ENCODE data around the gene KRTAP5-2.

The KRTAP5-2 gene

DNA sequence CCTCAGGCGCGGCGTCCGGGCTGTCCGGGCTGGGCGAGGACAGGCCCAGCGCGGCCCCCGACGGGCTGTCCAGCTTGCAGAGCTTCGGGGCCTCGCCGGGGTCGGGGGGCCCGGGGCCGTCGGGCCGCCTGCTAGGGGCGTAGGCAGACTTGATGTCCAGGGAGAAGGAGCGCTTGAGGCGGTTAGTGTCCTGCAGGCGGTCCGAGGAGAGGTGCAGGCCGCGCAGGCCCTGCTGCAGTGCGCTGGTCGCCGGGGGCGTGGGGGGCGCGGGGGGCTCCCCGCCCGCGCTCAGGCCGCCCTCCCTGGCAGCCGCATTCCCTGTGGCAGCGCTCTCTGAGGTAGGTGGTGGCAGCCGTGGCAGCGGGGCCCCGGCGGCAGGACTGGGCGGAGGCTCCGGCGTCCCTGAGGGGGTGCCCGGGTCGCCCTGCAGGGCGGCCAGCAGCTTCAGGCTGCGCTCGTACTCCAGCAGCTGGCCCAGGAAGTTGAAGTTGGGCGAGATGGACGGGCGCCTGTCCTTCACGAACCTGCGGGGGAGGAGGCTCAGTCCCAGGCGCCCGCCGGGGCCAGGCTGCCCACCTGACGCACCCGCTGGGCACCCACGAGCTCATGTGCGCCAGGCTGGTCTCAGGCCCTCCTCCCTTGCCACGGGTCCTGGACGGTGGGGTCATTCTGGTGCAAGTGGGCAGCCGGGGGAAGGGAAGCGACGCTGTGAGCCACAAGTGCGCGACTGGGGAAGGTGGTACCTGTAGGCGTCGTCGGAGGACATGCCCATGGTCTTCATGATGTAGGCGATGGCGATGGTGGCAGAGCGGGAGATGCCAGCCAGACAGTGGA, 40.8 kb downstream of the KRTAP5-2 start:
- DNase-seq (ENCODE audit: low read depth in 1 of 2, low spot score in 1 of 2), result no peak

DNA sequence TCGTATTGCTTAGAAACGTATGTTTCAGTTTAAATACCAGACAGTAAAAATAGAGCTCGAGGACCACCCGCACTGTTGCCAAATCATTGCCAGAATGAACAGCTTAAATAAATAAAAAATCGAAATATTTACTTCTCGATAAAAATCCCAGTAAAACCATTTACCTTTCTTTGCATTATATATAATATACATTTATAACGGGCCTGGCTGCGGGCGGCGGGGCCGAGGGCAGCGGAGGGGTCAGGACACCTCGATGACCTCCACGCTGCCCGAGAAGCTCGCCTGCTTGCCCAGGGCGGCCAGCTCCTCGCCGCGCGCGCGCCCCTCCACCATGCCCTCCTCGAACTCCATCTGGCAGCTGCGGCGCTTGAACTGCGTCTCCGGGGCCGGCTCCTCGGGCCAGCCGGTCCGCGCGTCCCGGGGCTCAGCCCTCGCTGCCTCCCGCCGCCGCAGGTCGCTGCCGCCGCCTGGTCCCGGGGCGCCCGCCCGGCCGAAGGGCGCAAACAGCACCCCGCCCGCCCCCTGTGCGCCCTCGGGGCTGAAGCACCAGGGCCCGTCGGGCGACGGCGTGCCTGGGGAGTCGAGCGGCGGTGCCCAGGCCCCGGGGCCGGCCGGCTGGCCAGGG, 41.7 kb downstream of the KRTAP5-2 start:
- DNase-seq (ENCODE audit: low read depth in 1 of 2, low spot score in 1 of 2), result no peak

DNA sequence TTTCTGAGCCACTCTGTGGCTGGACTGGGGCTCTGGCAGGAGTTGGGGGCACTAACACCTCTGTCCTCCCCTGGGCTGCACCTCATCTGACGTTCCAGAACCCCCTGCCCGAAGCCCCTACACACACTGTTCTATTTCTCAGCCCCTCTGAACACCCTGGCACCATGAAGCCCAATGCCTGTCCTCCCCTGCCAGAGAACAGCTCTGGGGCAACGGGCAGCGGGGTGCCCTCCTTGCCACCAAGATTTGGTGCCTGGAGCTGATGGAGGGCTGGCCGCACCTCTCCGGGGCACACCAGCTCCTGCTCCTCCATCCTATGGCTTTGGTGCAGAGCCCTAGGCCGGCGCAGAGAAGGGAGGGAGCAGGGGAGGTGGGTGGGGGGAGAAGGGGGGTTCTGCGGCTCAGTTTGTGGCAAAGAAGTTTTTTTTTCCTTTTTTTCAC, 42.4 kb downstream of the KRTAP5-2 start:
- no peak for DNase-seq (ENCODE audit: low read depth in 1 of 2, low spot score in 1 of 2)

DNA sequence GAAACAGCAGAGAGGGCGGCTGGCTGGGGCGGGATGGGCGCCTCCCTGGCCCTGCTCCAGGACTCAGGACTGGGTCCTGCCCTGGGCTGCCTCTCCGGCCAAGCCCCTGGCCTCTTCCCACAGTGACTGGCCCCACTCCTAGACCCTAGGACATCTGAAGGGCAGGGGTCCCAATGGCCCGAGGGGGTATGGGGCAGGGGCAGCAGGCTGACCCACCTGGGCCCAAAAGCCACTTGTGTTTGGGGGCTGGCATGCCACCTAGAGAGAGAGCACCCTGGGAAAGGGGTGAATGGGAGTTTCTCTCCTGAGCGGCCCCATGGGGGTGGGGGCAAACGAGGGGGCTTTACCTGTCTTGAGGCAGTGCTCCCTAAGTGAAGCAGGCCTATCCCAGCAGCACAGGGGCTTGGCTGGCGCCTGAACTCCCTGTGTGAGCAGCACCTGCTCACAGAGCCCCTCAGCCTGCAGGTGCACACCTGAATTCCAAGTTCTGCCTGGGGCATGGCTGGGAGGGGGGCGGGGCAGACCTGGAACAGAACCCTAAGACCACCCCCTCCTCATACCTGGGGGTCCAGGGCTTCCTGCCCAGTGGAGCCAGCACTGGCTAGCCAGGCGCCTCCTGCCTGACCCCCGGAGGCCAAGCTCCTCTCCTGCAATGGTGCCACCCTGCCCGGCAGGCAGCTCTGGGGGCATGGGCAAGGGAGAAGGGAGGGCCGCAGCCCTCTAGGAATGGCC, 42.9 kb downstream of the KRTAP5-2 start:
- no peak for DNase-seq (ENCODE audit: low read depth in 1 of 2, low spot score in 1 of 2)

DNA sequence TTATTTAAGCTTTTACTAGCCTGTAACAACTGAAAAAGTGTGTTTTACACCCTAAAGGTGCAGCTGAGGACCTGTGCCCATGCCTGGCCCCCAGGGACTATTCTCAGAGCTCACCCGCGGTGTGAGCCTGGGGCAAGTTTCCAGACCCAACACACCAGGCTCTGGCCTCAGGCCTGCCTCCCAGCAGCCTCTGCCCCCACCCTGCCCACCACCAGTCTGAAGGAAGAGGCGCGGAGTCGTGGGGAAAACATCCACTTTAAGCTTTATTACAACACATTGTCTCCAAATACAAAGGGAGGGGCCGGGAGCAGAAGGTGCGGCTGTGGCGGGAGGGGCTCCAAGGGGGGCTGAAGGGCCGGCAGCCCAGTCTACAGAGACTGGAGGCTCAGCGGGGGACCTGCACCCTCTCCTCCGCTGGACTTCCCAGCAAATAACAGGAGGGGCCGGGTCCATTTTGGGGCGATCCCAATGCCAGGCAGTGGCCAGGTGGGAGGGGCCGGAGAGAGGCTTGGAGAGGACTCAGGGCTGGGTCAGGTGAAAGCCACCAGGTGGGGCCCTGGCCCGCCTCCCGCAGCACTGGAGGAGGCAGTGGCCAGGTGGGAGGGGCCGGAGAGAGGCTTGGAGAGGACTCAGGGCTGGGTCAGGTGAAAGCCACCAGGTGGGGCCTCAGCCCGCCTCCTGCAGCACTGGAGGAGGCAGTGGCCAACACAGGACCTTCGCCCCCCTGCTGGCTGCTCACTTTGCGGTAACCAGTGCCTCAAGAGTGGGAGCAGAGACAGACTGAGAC, 44.1 kb downstream of the KRTAP5-2 start:
- no peak for DNase-seq (ENCODE audit: low read depth in 1 of 2, low spot score in 1 of 2)

DNA sequence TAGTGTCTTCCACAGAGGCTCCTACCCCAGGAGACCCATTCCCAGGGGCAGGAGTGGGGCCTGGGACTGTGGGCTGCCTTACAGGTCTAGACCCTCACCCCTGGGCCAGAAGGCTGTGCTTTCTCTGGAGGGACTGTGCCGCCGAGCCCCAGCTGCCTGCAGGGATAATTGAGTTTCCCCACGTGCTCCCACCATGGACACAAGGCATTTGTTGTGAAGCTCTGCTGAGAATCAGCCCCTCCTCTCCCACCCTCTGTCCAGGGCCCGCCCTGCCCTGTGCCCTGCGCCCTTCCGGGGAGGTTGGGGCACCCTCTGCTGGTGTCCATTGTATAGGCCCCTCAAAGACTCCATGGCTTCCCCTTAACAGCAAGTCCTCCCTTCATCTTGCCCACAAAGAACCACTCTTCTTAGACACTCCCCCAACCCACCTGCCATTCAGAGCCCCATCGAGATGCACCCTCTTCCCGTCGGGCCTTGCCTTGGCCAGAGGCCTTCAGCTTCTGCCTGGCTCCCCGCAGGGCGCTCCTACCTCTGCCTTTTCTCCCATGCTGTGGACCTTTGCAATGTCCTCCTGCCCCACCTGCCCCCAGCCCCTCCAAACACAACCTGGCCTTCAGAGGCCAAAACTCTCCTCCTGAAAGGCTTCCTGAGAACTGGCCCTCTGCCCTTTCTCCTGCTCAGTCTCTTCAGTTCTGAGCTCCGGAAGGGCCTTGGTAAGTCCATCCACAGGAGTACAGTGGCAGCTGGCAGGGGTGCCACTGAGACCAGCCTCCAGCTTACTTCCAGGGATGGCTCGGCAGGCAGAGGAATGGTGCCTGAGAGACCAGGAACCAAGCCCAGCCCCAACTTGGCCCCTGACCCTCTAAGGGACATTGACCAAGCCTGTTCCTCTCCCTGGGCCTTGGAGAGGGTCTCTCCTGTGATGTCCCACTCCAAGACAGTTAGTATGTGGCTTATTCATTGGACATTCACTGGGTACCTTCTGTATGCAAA, 48.5 kb downstream of the KRTAP5-2 start:
- no peak for DNase-seq (ENCODE audit: low read depth in 1 of 2, low spot score in 1 of 2)

DNA sequence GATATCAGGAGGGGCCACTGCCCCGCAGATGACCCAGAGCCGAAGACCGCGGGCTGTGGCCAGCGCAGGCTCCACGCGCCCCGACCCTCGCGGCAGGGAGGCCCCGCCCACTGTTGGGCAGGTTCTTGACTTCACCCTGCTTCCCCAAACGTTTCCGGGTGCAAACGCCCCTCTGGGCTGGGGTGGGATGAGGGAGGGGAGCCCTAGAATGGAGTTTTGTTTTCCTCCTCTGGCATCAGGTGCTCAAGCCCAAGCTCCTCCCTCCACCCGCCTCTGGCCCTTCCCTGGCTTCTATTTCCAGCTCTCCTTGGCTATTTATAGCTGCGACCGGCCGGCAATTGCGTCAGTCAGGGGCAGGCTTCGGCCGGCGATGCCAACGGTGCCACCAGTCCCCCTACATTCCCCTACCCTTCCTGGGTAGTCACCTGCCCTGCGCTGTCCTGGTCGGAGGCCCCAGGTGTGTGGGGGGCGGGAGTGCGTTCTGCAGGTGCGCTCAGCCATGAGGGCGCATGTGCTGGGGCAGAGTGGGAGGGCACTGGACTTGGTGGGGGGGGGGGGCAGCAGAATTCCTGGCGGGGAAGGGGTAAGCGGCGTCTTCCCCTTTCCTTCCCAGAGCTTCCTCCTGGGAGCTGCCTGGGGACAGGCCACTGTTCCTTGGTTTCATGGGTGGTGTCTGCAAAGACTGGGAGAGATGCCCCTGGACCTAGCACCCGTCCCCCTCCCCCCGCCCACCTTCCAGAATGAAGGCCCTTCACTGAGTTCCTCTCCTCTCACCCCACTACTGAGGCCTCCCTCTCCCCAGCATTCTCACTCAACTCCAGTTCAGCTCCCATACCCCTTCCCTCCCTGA, 49.6 kb downstream of the KRTAP5-2 start:
- DNase-seq (ENCODE audit: low read depth in 1 of 2, low spot score in 1 of 2), result no peak

DNA sequence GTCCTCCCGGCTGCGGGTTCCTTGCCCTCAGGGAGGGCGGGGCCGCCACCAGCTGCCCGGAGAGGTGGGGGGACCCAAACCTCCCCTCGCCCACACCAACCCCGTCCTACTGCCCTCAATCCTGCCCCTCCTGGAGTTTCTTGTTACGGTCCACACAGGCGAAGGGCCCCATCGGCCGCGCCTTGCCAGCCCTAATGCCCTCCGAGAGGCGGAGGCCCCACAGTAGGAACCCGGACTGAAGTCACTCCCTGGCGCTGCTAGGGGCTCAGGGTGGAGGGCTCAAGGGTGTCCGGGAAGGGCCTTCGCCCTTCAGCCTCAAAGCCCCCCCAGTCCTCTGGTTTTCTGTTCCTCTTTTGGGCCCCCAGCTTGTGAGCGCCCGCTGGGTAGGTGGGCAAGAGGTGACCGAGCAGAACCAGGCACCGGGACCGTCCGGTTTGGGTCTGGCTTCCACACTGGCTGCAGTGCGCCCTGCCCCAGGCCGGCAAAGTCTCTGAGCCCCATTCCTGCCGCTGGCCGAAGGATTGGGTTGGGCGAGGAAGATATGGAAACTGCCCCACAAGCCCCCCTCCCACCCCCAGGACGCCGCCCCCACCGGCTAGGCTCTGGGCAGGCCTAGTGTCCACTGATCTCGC, 50.5 kb downstream of the KRTAP5-2 start:
- no peak for DNase-seq (ENCODE audit: low read depth in 1 of 2, low spot score in 1 of 2)

All from activated T-helper 1 cell treated with anti-CD3 and anti-CD28 coated beads, Interleukin-2, amount 50 U/mL, for 16 hours (primary cell).